NCI-H1694 treated with DMSO at 0.1 percent for 48 hours (cell line): ENCODE data around the gene LPGAT1.
A peak's percentile ranks its signal among the peaks of the same experiment; 100 is the strongest.
"Not testable (repeated sequence)": the region's sequence is repeated elsewhere in the genome, so short reads cannot be mapped to it uniquely, and the experiment has no call there.

Experiments
- DNase-seq: peaks from one replicate; lab custom pipeline; 2025; lab: John Stamatoyannopoulos, UW

LPGAT1 gene

GRCh38 chr1:211735208-211736170 lies 95.1 kb downstream of the LPGAT1 start:
- no peak for DNase-seq

GRCh38 chr1:211734791-211735190 lies 95.8 kb downstream of the LPGAT1 start:
- peak; percentile 33 for DNase-seq

- no peak for DNase-seq
These were observed 96.2 kb downstream of the LPGAT1 start for GRCh38 chr1:211734359-211734758.

- DNase-seq, result no peak
These were observed 98.1 kb downstream of the LPGAT1 start for GRCh38 chr1:211732293-211732980.

GRCh38 chr1:211731456-211732292 lies 98.9 kb downstream of the LPGAT1 start:
- DNase-seq, result no peak

GRCh38 chr1:211730347-211730746 lies 100.2 kb downstream of the LPGAT1 start:
- DNase-seq, result no peak

- DNase-seq, result no peak
These were observed 101.3 kb downstream of the LPGAT1 start for GRCh38 chr1:211729238-211729637.

- no peak for DNase-seq
These were observed 104.0 kb downstream of the LPGAT1 start for GRCh38 chr1:211726467-211726995.

GRCh38 chr1:211724687-211725196 lies 105.8 kb downstream of the LPGAT1 start:
- no peak for DNase-seq

- no peak for DNase-seq
These were observed 107.3 kb downstream of the LPGAT1 start for GRCh38 chr1:211723273-211723672.

GRCh38 chr1:211722277-211723175 lies 108.0 kb downstream of the LPGAT1 start:
- DNase-seq, result no peak

- DNase-seq, result not testable (repeated sequence)
These were observed 114.0 kb downstream of the LPGAT1 start for GRCh38 chr1:211716555-211716954.

GRCh38 chr1:211715971-211716370 lies 114.6 kb downstream of the LPGAT1 start:
- DNase-seq, result no peak

- no peak for DNase-seq
These were observed 116.4 kb downstream of the LPGAT1 start for GRCh38 chr1:211714154-211714553.

GRCh38 chr1:211713231-211713630 lies 117.3 kb downstream of the LPGAT1 start:
- DNase-seq, result no peak

- no peak for DNase-seq
These were observed 119.3 kb downstream of the LPGAT1 start for GRCh38 chr1:211711315-211711705.

- DNase-seq, result no peak
These were observed 119.8 kb downstream of the LPGAT1 start for GRCh38 chr1:211710566-211711314.

GRCh38 chr1:211708926-211709325 lies 121.6 kb downstream of the LPGAT1 start:
- DNase-seq, result no peak

- DNase-seq, result no peak
These were observed 122.6 kb downstream of the LPGAT1 start for GRCh38 chr1:211708006-211708405.
